ENCODE results near the gene VAMP3.

- TF ChIP-seq CTCF (IDR thresholded peaks at IDR 0.05 in 2 of 3, conservative IDR thresholded peaks at IDR 0.05 in 1 of 3; ENCODE audit: insufficient read depth in 2 of 3, low read depth in 1 of 3, low read length in 3 of 3) (no peak), RBM22 (IDR thresholded peaks at IDR 0.05; ENCODE audit: low read depth, low read length, poor library complexity, severe bottlenecking) (no peak), CHD7 (IDR thresholded peaks at IDR 0.05; ENCODE audit: low read depth, low read length) (no peak), PHF8 (IDR thresholded peaks at IDR 0.05; ENCODE audit: borderline replicate concordance, low read length) (no peak), FOXA1 (IDR thresholded peaks at IDR 0.05; ENCODE audit: borderline replicate concordance) (no peak), HDAC8 (tag; IDR thresholded peaks at IDR 0.05) (no peak), SMARCA4 (IDR thresholded peaks at IDR 0.05) (no peak), BCOR (IDR thresholded peaks at IDR 0.05) (no peak)
Measured at GRCh38 chr1:7747605-7748004, 23.5 kb upstream of the VAMP3 start.
